HCT116 (cell line): ENCODE data around the gene TFEB. TPM values are rescaled to one million over a fixed set of nuclear protein-coding genes. Genes with fewer than 3 reads are reported as not detected.
A peak's percentile ranks its signal among the peaks of the same experiment; 100 is the strongest.

Experiments
- ATAC-seq: fragments of 200-7000 bp; cut with Tn5 transposase; 2 replicates; pipeline ENCODE4 v1.9.1; 2020; ENCODE audit warnings: mild to moderate bottlenecking, moderate library complexity
- BruUV-seq: library from RNA; stranded (reverse); fragments of 400-500 nt; replicated peaks from 2 replicates; lab custom pipeline; 2021; lab: Mats Ljungman, UMichigan
- CTCF ChIA-PET: fragments of 300-600 bp; sonication (Branson Sonifier 250); formaldehyde crosslinking; loops from one replicate; lab custom pipeline; 2021; ENCODE audit warnings: antibody characterized with exemption; lab: Charles Lee
- POLR2A ChIA-PET: fragments of 300-600, 350-600 bp; sonication (Branson Sonifier 250); formaldehyde crosslinking; loops from one replicate; lab custom pipeline; 2021; ENCODE audit warnings: antibody characterized with exemption; lab: Charles Lee
- RAD21 ChIA-PET, 2 experiments: fragments of 300-600 bp; sonication (Branson Sonifier 250); formaldehyde crosslinking; loops; one replicate each; lab custom pipeline; 2023; ENCODE audit warnings: low total read pairs in 2 of 2; ENCODE audit not compliant: uncharacterized antibody in 2 of 2, unreplicated experiment in 2 of 2, low non-redundant PET in 1 of 2; lab: Charles Lee
- DNase-seq: peaks from one replicate; pipeline ENCODE4 v3.0.0-alpha.2; 2010; ENCODE audit warnings: low read depth, low spot score
- H2AFZ ChIP-seq: fragments of 200-600 bp; shearing (Covaris generic), sonication (generic); 2 replicates; pipeline ENCODE4 v1.6.1; 2017; ENCODE audit warnings: low read depth, mixed run types, mixed read lengths, antibody characterized with exemption, low read length; ENCODE audit not compliant: poor library complexity, severe bottlenecking
- H3K27ac ChIP-seq: 2 replicates; pipeline ENCODE4 v1.5.1; 2012; ENCODE audit warnings: low read depth, low read length
- H3K27me3 ChIP-seq: fragments of 200-600 bp; sonication (generic); 2 replicates; pipeline ENCODE4 v1.6.1; 2016; ENCODE audit warnings: mixed run types, low read length, mixed read lengths; ENCODE audit not compliant: insufficient read depth
- H3K36me3 ChIP-seq, 2 experiments: fragments of 200-500 bp in 1 of 2; fragments of 200-600 bp in 1 of 2; sonication (Bioruptor generic) in 1 of 2; sonication (generic) in 1 of 2; 2 replicates each; pipeline versions ENCODE4 v1.5.1 to v1.6.1; 2014 to 2016; ENCODE audit warnings: low read length in 2 of 2, inconsistent platforms in 1 of 2, mixed read lengths in 1 of 2, mixed run types in 1 of 2; ENCODE audit not compliant: insufficient read depth in 2 of 2, control insufficient read depth in 1 of 2
- H3K4me1 ChIP-seq, 2 experiments: fragments of 200-600 bp in 1 of 2; sonication (generic) in 1 of 2; 2 replicates each; pipeline versions ENCODE4 v1.5.1 to v1.6.1; 2012 to 2017; ENCODE audit warnings: low read length in 2 of 2, inconsistent platforms in 1 of 2, mild to moderate bottlenecking in 1 of 2, mixed read lengths in 1 of 2, mixed run types in 1 of 2, moderate library complexity in 1 of 2; ENCODE audit not compliant: insufficient read depth in 2 of 2, control insufficient read depth in 1 of 2
- H3K4me2 ChIP-seq: fragments of 200-600 bp; sonication (generic); 2 replicates; pipeline ENCODE4 v1.6.1; 2017; ENCODE audit warnings: mixed run types, low read length, mixed read lengths
- H3K4me3 ChIP-seq, 2 experiments: fragments of 200-600 bp in 1 of 2; sonication (generic) in 1 of 2; replicated peaks in 1 of 2; 2 replicates each; pipeline ENCODE4 v1.5.1; 2011 to 2016; ENCODE audit warnings: low read length in 2 of 2, control low read depth in 1 of 2, low read depth in 1 of 2, mild to moderate bottlenecking in 1 of 2, mixed read lengths in 1 of 2, mixed run types in 1 of 2
- H3K79me2 ChIP-seq: fragments of 200-600 bp; sonication (generic); 2 replicates; pipeline ENCODE4 v1.6.1; 2017; ENCODE audit warnings: mild to moderate bottlenecking, mixed run types, low read length, moderate library complexity, mixed read lengths; ENCODE audit not compliant: insufficient read depth
- H3K9ac ChIP-seq: fragments of 200-600 bp; sonication (generic); 2 replicates; pipeline ENCODE4 v1.6.1; 2016; ENCODE audit warnings: low read length, mixed read lengths
- H3K9me2 ChIP-seq: fragments of 200-600 bp; sonication (generic), shearing (Covaris generic); 2 replicates; pipeline ENCODE4 v1.6.1; 2017; ENCODE audit warnings: mixed run types, mild to moderate bottlenecking, moderate library complexity; ENCODE audit not compliant: insufficient read depth
- H3K9me3 ChIP-seq, 2 experiments: fragments of 200-500 bp in 1 of 2; fragments of 200-600 bp in 1 of 2; sonication (Bioruptor generic) in 1 of 2; sonication (generic) in 1 of 2; 2 replicates each; pipeline ENCODE4 v1.6.1; 2014 to 2017; ENCODE audit warnings: low read length in 2 of 2, mixed read lengths in 2 of 2, inconsistent platforms in 1 of 2, low read depth in 1 of 2, mild to moderate bottlenecking in 1 of 2, mixed run types in 1 of 2, moderate library complexity in 1 of 2; ENCODE audit not compliant: control insufficient read depth in 1 of 2, insufficient read depth in 1 of 2
- H4K20me1 ChIP-seq: fragments of 200-600 bp; sonication (generic), shearing (Covaris generic); 2 replicates; pipeline ENCODE4 v1.6.1; 2017; ENCODE audit warnings: mixed run types, mild to moderate bottlenecking, moderate library complexity; ENCODE audit not compliant: insufficient read depth
- CBX3 ChIP-seq: IDR thresholded peaks from 2 replicates; pipeline ENCODE4 v1.6.1; 2012; ENCODE audit warnings: low read depth
- CEBPB ChIP-seq: IDR thresholded peaks from 2 replicates; pipeline ENCODE4 v1.6.1; 2012; ENCODE audit warnings: low read depth
- EGR1 ChIP-seq: IDR thresholded peaks from 2 replicates; pipeline ENCODE4 v1.6.1; 2012; ENCODE audit warnings: low read depth
- ELF1 ChIP-seq: IDR thresholded peaks from 2 replicates; pipeline ENCODE4 v1.6.1; 2012; ENCODE audit warnings: low read depth, borderline replicate concordance
- EZH2 ChIP-seq: fragments of 200-600 bp; sonication (generic); IDR thresholded peaks from 2 replicates; pipeline ENCODE4 v1.6.1; 2017; ENCODE audit warnings: antibody characterized with exemption, mixed run types
- EZH2phosphoT487 ChIP-seq: fragments of 200-600 bp; IDR thresholded peaks from 2 replicates; pipeline ENCODE4 v1.6.1; 2018; ENCODE audit warnings: antibody characterized with exemption, borderline replicate concordance
- FOSL1 ChIP-seq: IDR thresholded peaks from 2 replicates; pipeline ENCODE4 v1.6.1; 2012; ENCODE audit warnings: low read depth
- JUND ChIP-seq: IDR thresholded peaks from 2 replicates; pipeline ENCODE4 v1.6.1; 2012
- POLR2A ChIP-seq: IDR thresholded peaks from 2 replicates; pipeline ENCODE4 v1.7.0; 2011; ENCODE audit warnings: borderline replicate concordance; ENCODE audit not compliant: insufficient read depth, insufficient read length; ENCODE audit errors: extremely low read depth
- POLR2AphosphoS5 ChIP-seq: IDR thresholded peaks from 2 replicates; pipeline ENCODE4 v1.6.1; 2011; ENCODE audit warnings: mild to moderate bottlenecking, low read depth, low read length, moderate library complexity
- RAD21 ChIP-seq: IDR thresholded peaks from 2 replicates; pipeline ENCODE4 v1.6.1; 2012; ENCODE audit warnings: low read depth, mild to moderate bottlenecking
- SIN3A ChIP-seq: IDR thresholded peaks from 2 replicates; pipeline ENCODE4 v1.6.1; 2012; ENCODE audit warnings: low read depth
- SP1 ChIP-seq: IDR thresholded peaks from 2 replicates; pipeline ENCODE4 v1.6.1; 2012; ENCODE audit warnings: low read depth
- SRF ChIP-seq: IDR thresholded peaks from 2 replicates; pipeline ENCODE4 v1.6.1; 2012; ENCODE audit warnings: low read depth
- TCF7L2 ChIP-seq: IDR thresholded peaks from 2 replicates; pipeline ENCODE4 v1.7.0; 2011; ENCODE audit warnings: borderline replicate concordance, inconsistent platforms; ENCODE audit not compliant: insufficient read depth, insufficient read length; ENCODE audit errors: extremely low read depth
- YY1 ChIP-seq: IDR thresholded peaks from 2 replicates; pipeline ENCODE4 v1.6.1; 2011; ENCODE audit warnings: low read length, low read depth, moderate library complexity, mild to moderate bottlenecking; ENCODE audit not compliant: insufficient replicate concordance; ENCODE audit errors: extremely low read depth
- ZFX ChIP-seq: fragments of 450-650 bp; IDR thresholded peaks from 2 replicates; pipeline ENCODE4 v1.6.1; 2017
- intact Hi-C: fragments of 100-400 bp; cut with micrococcal nuclease; formaldehyde crosslinking; loops from 2 replicates; pipeline ENCODE4 v1.10.0; 2022
- total RNA-seq: library from RNA; stranded (reverse); gene quantifications from one replicate; pipeline ENCODE4 v1.2.1, GENCODE V29; 2021; ENCODE audit not compliant: unreplicated experiment
- TF ChIP-seq, protein P1 (sequence below): IDR thresholded peaks from 2 replicates; pipeline ENCODE4 v1.6.1; 2012
- TF ChIP-seq, protein P2 (sequence below), 3 experiments: fragments of 200-600 bp in 1 of 3; sonication (generic) in 1 of 3; IDR thresholded peaks in 2 of 3; conservative IDR thresholded peaks in 1 of 3; 2 replicates each; pipeline ENCODE4 v1.5.1; 2012 to 2017; ENCODE audit warnings: low read depth in 2 of 3, low read length in 2 of 3, antibody characterized with exemption in 1 of 3, borderline replicate concordance in 1 of 3, control low read depth in 1 of 3, mild to moderate bottlenecking in 1 of 3, mixed read lengths in 1 of 3, mixed run types in 1 of 3, moderate library complexity in 1 of 3; ENCODE audit not compliant: insufficient read depth in 1 of 3
- TF ChIP-seq, protein P3 (sequence below): IDR thresholded peaks from 2 replicates; pipeline ENCODE4 v1.6.1; 2012
- TF ChIP-seq, protein P4 (sequence below): IDR thresholded peaks from 2 replicates; pipeline ENCODE4 v1.6.1; 2011; ENCODE audit warnings: mild to moderate bottlenecking, low read length, moderate library complexity; ENCODE audit not compliant: insufficient replicate concordance; ENCODE audit errors: extremely low read depth

TFEB gene
- total RNA-seq, 1 experiment from 2014 or later, result 4.8 TPM

DNA sequence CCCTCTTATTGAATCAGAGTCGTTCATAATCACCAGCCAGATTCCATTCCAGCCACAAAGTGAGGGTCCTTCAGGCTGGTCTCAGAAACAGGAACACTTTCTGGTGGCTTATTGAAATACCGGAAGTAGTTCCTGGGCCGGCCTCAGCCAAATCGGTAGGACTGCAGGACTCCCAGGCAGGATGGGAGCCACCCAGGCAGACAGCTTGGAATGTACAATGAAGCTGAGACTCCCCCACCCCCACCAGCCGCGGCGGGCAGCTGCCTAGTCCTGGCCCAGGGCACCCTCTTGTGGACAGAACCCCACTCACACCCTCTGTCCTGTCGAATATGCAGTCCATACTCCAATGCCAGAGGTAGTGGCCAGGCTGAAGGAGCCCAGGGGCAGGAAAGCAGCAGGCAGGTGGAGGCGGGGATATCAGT is 53.3 kb downstream of the TFEB start:
- DNase-seq (peak; percentile 80), ATAC-seq (peak; percentile 89)
- ChIA-PET POLR2A (interaction anchor here (0.7 to 1.0 kb wide), 2 partner anchors 79 to 185 kb away, joined by 3 to 5 read pairs; no protein-coding TSS in a partner anchor), RAD21 (interaction anchor here (0.6 to 1.3 kb wide), 8 partner anchors 35 to 315 kb away, joined by 3 to 12 read pairs (median 5); no protein-coding TSS in a partner anchor), CTCF (interaction anchor here (0.6 to 4.6 kb wide), 12 partner anchors 11 to 375 kb away, joined by 3 to 55 read pairs (median 4); no protein-coding TSS in a partner anchor)
- no peaks in the 10 kb centered on the region for H3K9me3 ChIP-seq
- peak overlapping the region; percentile 98 for H2AFZ ChIP-seq
- H3K9ac ChIP-seq, result no peak overlapping the region
- H3K4me1 ChIP-seq, result peaks cover 4 to 13% of the 10 kb centered on the region in 2 experiments; a peak in 3 of 4 replicates
- no peak overlapping the region for H3K27ac ChIP-seq
- H4K20me1 ChIP-seq, result no peaks in the 10 kb centered on the region
- peak overlapping the region; percentile 73 for H3K4me2 ChIP-seq
- no TSS peak for BruUV-seq
- intact Hi-C loops, result loop anchor here (1.0 to 2.0 kb wide), 4 partner anchors 79 to 376 kb away; no protein-coding TSS in a partner anchor
- no peak overlapping the region for H3K4me3 ChIP-seq
- TF ChIP-seq SP1 (no peak), POLR2A (no peak), EZH2 (no peak), CEBPB (no peak), SIN3A (no peak), CBX3 (no peak), RAD21 (peak; percentile 99), FOSL1 (no peak), EZH2phosphoT487 (no peak), TCF7L2 (peak; percentile 11), SRF (no peak), POLR2AphosphoS5 (peak; percentile 26; the same call in 1 of the 2 replicates), ELF1 (no peak), EGR1 (no peak), YY1 (no peak), JUND (no peak), ZFX (no peak)
- TF ChIP-seq, protein P1, sequence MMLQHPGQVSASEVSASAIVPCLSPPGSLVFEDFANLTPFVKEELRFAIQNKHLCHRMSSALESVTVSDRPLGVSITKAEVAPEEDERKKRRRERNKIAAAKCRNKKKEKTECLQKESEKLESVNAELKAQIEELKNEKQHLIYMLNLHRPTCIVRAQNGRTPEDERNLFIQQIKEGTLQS, result no peak
- TF ChIP-seq, protein P2, sequence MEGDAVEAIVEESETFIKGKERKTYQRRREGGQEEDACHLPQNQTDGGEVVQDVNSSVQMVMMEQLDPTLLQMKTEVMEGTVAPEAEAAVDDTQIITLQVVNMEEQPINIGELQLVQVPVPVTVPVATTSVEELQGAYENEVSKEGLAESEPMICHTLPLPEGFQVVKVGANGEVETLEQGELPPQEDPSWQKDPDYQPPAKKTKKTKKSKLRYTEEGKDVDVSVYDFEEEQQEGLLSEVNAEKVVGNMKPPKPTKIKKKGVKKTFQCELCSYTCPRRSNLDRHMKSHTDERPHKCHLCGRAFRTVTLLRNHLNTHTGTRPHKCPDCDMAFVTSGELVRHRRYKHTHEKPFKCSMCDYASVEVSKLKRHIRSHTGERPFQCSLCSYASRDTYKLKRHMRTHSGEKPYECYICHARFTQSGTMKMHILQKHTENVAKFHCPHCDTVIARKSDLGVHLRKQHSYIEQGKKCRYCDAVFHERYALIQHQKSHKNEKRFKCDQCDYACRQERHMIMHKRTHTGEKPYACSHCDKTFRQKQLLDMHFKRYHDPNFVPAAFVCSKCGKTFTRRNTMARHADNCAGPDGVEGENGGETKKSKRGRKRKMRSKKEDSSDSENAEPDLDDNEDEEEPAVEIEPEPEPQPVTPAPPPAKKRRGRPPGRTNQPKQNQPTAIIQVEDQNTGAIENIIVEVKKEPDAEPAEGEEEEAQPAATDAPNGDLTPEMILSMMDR (IDR thresholded peaks at IDR 0.05 in 2 of 3, conservative IDR thresholded peaks at IDR 0.05 in 1 of 3; ENCODE audit: borderline replicate concordance in 1 of 3, insufficient read depth in 1 of 3, low read depth in 2 of 3, low read length in 2 of 3), result peak; percentile 81 to 98 (median 89)
- TF ChIP-seq, protein P3, sequence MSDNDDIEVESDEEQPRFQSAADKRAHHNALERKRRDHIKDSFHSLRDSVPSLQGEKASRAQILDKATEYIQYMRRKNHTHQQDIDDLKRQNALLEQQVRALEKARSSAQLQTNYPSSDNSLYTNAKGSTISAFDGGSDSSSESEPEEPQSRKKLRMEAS, result no peak
- TF ChIP-seq, protein P4, sequence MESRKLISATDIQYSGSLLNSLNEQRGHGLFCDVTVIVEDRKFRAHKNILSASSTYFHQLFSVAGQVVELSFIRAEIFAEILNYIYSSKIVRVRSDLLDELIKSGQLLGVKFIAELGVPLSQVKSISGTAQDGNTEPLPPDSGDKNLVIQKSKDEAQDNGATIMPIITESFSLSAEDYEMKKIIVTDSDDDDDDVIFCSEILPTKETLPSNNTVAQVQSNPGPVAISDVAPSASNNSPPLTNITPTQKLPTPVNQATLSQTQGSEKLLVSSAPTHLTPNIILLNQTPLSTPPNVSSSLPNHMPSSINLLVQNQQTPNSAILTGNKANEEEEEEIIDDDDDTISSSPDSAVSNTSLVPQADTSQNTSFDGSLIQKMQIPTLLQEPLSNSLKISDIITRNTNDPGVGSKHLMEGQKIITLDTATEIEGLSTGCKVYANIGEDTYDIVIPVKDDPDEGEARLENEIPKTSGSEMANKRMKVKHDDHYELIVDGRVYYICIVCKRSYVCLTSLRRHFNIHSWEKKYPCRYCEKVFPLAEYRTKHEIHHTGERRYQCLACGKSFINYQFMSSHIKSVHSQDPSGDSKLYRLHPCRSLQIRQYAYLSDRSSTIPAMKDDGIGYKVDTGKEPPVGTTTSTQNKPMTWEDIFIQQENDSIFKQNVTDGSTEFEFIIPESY, result no peak
- no peaks in the 10 kb centered on the region for H3K36me3 ChIP-seq
- no peaks in the 10 kb centered on the region for H3K9me2 ChIP-seq
- H3K79me2 ChIP-seq, result no peaks in the 10 kb centered on the region
- H3K27me3 ChIP-seq, result no peaks in the 10 kb centered on the region
